K562 treated with DMSO at 1 percent for 48 hours (cell line): ENCODE results near the gene GSTT4. TPM values are rescaled to one million over a fixed set of nuclear protein-coding genes. Genes with fewer than 3 reads are reported as not detected.

ENCODE experiments used
- total RNA-seq: library from RNA; unstranded; fragments of 300-600 nt; gene quantifications from 2 replicates; pipeline ENCODE4 v1.2.3, GENCODE V29; 2022; ENCODE audit warnings: low replicate concordance; ENCODE audit errors: extremely low read depth

GSTT4 gene
- total RNA-seq: not detected in 2 replicates

GRCh38 chr22:24005201-24005600, at the start of gene GSTT4:
TSS of gene GSTT4 (minus strand) at chr22:24005453. CDS start at chr22:24005356, 97 bp downstream.

GRCh38 chr22:23979557-23980240, 25.6 kb downstream of the GSTT4 start, which contains the start of gene GSTT2:
TSS of gene GSTT2 (plus strand) at chr22:23980134.

GRCh38 chr22:23974345-23974744, 30.9 kb downstream of the GSTT4 start, which contains the start of gene DDT:
TSS of gene DDT (minus strand) at chr22:23974441. CDS start at chr22:23974414, 27 bp downstream.

GRCh38 chr22:23966568-23966967, 38.7 kb downstream of the GSTT4 start, which contains the start of gene DDTL:
TSS of gene DDTL (plus strand) at chr22:23966888. CDS start at chr22:23966915, 27 bp downstream.

GRCh38 chr22:23961084-23961771, 44.0 kb downstream of the GSTT4 start, which contains the start of gene GSTT2B:
TSS of gene GSTT2B (minus strand) at chr22:23961195. CDS start at chr22:23961131, 64 bp downstream.

Other genes with a start within 250 kb of the GSTT4 start
- gene C22orf15, start 242.5 kb downstream of the GSTT4 start, total RNA-seq: not detected in 2 replicates
- not detected in 2 replicates for gene CHCHD10, start 237.5 kb downstream of the GSTT4 start, total RNA-seq
- gene MMP11, start 232.6 kb downstream of the GSTT4 start, total RNA-seq: not detected in 2 replicates
- gene SMARCB1, start 218.5 kb downstream of the GSTT4 start, total RNA-seq: not detected in 2 replicates
- gene DERL3, start 166.4 kb downstream of the GSTT4 start, total RNA-seq: not detected in 2 replicates
- gene SLC2A11, start 147.6 kb downstream of the GSTT4 start, total RNA-seq: not detected in 2 replicates
- not detected in 2 replicates for gene MIF, start 111.1 kb downstream of the GSTT4 start, total RNA-seq
- gene GSTT2B, start 44.3 kb downstream of the GSTT4 start, total RNA-seq: not detected in 2 replicates
- not detected in 2 replicates for gene DDTL, start 38.6 kb downstream of the GSTT4 start, total RNA-seq
- not detected in 2 replicates for gene DDT, start 31.0 kb downstream of the GSTT4 start, total RNA-seq
- gene GSTT2, start 25.3 kb downstream of the GSTT4 start, total RNA-seq: not detected in 2 replicates
- gene CABIN1, start 5.9 kb upstream of the GSTT4 start, total RNA-seq: not detected in 2 replicates
- not detected in 2 replicates for gene SUSD2, start 176.0 kb upstream of the GSTT4 start, total RNA-seq
- not detected in 2 replicates for gene GGT5, start 239.6 kb upstream of the GSTT4 start, total RNA-seq